Ishikawa (cell line): Measurements from ENCODE around the gene MR1.

Experiments
- CEBPB ChIP-seq: IDR thresholded peaks from 2 replicates; pipeline ENCODE4 v1.6.1; 2012
- CREB1 ChIP-seq: IDR thresholded peaks from 2 replicates; pipeline ENCODE4 v1.6.1; 2012; ENCODE audit warnings: low read depth
- EGR1 ChIP-seq: IDR thresholded peaks from 2 replicates; pipeline ENCODE4 v1.6.1; 2012
- EP300 ChIP-seq: IDR thresholded peaks from 2 replicates; pipeline ENCODE4 v1.6.1; 2012; ENCODE audit warnings: borderline replicate concordance
- FOXM1 ChIP-seq: IDR thresholded peaks from 2 replicates; pipeline ENCODE4 v1.6.1; 2012; ENCODE audit warnings: low read depth, borderline replicate concordance
- NFIC ChIP-seq: IDR thresholded peaks from 2 replicates; pipeline ENCODE4 v1.6.1; 2012
- RAD21 ChIP-seq: IDR thresholded peaks from 2 replicates; pipeline ENCODE4 v1.6.1; 2012; ENCODE audit warnings: low read depth
- TAF1 ChIP-seq: IDR thresholded peaks from 2 replicates; pipeline ENCODE4 v1.6.1; 2012; ENCODE audit warnings: low read depth, mild to moderate bottlenecking
- TCF12 ChIP-seq: IDR thresholded peaks from 2 replicates; pipeline ENCODE4 v1.6.1; 2012; ENCODE audit warnings: low read depth
- TEAD4 ChIP-seq: IDR thresholded peaks from 2 replicates; pipeline ENCODE4 v1.6.1; 2012
- YY1 ChIP-seq: IDR thresholded peaks from 2 replicates; pipeline ENCODE4 v1.6.1; 2012; ENCODE audit warnings: low read depth
- ZBTB7A ChIP-seq: IDR thresholded peaks from 2 replicates; pipeline ENCODE4 v1.6.1; 2012; ENCODE audit warnings: low read depth
- TF ChIP-seq, protein P1 (sequence below): IDR thresholded peaks from 2 replicates; pipeline ENCODE4 v1.6.1; 2012; ENCODE audit warnings: low read depth, mild to moderate bottlenecking
- TF ChIP-seq, protein P2 (sequence below): IDR thresholded peaks from 2 replicates; pipeline ENCODE4 v1.6.1; 2012
- TF ChIP-seq, protein P3 (sequence below): IDR thresholded peaks from 2 replicates; pipeline ENCODE4 v1.6.1; 2012

Gene MR1

DNA sequence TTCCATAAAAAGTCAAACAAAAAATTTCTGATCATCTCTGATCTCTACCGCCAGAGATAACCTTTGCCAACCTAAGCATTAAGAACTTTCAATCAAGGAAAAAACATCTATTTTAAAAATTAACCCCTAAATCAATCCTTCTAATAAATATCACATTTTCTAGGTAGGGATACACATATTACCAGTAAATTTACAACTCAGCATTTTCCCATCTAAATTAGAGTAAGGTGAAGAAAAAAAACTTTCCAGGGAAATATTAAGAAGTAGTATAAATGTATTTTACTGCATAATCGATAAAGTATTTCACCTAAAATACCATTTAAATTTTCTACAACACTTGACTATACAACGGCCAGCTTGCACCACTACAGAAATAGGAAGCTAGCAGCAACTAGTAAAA, 12.6 kb upstream of the MR1 start:
- no peak for TF ChIP-seq TEAD4
- TF ChIP-seq, protein P1, sequence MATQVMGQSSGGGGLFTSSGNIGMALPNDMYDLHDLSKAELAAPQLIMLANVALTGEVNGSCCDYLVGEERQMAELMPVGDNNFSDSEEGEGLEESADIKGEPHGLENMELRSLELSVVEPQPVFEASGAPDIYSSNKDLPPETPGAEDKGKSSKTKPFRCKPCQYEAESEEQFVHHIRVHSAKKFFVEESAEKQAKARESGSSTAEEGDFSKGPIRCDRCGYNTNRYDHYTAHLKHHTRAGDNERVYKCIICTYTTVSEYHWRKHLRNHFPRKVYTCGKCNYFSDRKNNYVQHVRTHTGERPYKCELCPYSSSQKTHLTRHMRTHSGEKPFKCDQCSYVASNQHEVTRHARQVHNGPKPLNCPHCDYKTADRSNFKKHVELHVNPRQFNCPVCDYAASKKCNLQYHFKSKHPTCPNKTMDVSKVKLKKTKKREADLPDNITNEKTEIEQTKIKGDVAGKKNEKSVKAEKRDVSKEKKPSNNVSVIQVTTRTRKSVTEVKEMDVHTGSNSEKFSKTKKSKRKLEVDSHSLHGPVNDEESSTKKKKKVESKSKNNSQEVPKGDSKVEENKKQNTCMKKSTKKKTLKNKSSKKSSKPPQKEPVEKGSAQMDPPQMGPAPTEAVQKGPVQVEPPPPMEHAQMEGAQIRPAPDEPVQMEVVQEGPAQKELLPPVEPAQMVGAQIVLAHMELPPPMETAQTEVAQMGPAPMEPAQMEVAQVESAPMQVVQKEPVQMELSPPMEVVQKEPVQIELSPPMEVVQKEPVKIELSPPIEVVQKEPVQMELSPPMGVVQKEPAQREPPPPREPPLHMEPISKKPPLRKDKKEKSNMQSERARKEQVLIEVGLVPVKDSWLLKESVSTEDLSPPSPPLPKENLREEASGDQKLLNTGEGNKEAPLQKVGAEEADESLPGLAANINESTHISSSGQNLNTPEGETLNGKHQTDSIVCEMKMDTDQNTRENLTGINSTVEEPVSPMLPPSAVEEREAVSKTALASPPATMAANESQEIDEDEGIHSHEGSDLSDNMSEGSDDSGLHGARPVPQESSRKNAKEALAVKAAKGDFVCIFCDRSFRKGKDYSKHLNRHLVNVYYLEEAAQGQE: no peak
- TF ChIP-seq ZBTB7A: no peak
- TF ChIP-seq CEBPB: no peak

DNA sequence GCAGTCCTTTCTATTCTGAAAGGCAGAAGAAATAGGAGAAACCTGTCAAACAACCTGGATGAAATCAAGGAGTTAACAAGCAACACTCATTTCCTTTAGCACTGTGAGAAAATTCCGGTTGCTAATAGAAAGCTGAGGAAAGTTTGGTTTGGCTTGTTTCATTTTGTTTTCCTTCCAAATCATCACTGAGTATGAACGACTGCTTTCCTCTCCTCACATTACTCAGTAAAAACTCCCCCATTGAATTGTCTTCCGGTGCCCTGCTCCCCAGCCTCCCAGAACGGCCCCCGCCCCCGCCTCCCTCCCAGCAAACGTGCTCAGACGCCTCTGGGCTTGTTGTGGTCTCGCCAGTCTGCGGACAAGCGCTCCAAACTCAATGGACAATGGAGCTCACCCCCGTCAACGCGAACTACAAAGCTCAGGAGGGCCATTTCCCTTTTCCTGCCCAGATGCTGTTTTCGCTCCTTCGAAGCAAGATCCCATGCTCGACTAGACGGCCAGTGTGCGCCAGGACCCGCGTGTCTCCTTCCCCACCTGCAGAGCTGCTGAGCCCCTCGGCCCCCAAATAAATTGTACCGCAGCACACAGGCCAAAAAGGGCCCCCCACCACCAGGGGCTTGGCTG, 11.9 kb upstream of the MR1 start:
- TF ChIP-seq CEBPB: no peak
- no peak for TF ChIP-seq RAD21
- TF ChIP-seq, protein P2, sequence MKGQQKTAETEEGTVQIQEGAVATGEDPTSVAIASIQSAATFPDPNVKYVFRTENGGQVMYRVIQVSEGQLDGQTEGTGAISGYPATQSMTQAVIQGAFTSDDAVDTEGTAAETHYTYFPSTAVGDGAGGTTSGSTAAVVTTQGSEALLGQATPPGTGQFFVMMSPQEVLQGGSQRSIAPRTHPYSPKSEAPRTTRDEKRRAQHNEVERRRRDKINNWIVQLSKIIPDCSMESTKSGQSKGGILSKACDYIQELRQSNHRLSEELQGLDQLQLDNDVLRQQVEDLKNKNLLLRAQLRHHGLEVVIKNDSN: 0 out of 2 replicates have a peak, but pooled peaks have one; percentile 17
- TF ChIP-seq NFIC: no peak
- TF ChIP-seq, protein P3, sequence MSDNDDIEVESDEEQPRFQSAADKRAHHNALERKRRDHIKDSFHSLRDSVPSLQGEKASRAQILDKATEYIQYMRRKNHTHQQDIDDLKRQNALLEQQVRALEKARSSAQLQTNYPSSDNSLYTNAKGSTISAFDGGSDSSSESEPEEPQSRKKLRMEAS: no peak; the same call in 1 of the 2 replicates
- no peak for TF ChIP-seq CREB1
- no peak; the same call in 1 of the 2 replicates for TF ChIP-seq TAF1
- TF ChIP-seq ZBTB7A: peak; percentile 25; the same call in 1 of the 2 replicates
- TF ChIP-seq FOXM1: no peak
- TF ChIP-seq EGR1: peak; percentile 64
- TF ChIP-seq YY1: no peak
- no peak for TF ChIP-seq EP300
- TF ChIP-seq, protein P1: no peak
- TF ChIP-seq TCF12: no peak

DNA sequence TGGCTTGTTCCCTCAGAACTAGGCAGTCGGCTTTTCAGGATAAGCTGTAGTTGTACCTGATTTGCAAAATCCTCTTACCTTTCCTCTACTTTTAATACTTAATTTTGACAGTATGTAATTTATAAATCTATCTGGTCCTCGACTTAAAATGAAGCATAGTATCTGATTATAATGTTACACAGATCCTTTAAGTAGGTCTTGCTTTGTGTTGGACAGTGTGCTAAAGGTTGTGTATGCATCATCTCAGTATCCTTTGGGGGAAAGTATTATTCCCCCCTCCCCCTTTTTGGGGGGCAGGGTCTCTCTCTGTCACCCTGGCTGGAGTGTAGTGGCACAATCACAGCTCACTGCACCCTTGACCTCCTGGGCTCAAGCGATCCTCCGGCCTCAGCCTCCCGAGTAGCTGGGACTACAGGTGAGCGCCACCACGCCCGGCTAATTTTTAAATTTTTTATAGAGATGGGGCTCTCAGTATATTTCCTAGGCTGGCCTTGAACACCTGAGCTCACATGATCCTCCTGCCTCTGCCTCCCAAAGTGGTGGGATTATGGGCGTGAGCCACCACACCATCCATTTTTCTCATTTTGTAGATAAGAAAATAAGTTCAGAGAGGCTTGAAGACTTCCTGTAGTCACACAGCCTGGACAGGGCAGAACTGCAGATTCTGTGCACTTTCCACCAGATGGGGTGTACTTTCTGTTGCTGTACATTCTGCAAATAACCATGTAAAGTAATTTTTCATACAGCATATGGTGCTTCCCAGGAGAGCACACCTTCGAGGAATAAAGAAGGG, 10.3 kb upstream of the MR1 start:
- no peak for TF ChIP-seq ZBTB7A
- TF ChIP-seq RAD21: no peak
- TF ChIP-seq NFIC: no peak

DNA sequence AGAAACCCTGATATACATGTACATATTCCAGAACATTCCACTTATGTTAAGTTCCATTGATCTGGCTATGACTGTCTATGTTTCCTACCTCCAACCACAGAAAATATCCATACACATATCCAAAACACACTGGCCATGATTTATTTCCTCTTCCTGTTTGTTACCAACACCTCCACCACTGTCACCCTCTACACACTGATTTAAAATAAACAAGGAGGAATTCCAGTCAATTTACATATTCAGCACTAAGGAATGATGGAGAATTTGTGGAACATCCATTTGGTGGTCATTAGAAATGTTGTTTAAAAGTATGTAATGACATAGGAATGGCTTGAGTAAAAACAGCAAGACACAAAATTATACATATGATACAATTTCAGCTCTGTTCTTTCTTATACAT, 5.6 kb upstream of the MR1 start:
- TF ChIP-seq EGR1: no peak
- no peak for TF ChIP-seq EP300
- no peak for TF ChIP-seq NFIC
- TF ChIP-seq, protein P3: no peak
- no peak for TF ChIP-seq CEBPB
- no peak for TF ChIP-seq TAF1
- TF ChIP-seq YY1: no peak
- TF ChIP-seq, protein P1: no peak
- no peak for TF ChIP-seq CREB1
- no peak for TF ChIP-seq FOXM1
- no peak for TF ChIP-seq TCF12
- no peak for TF ChIP-seq RAD21
- TF ChIP-seq, protein P2: no peak
- TF ChIP-seq ZBTB7A: no peak
